ENCODE data around the gene CADM2. TPM values are rescaled to one million over a fixed set of nuclear protein-coding genes. Genes with fewer than 3 reads are reported as not detected.

CADM2 gene
- total and polyA plus RNA-seq, 2 donors from 2014 or later: 0.06 to 0.25 TPM

DNA sequence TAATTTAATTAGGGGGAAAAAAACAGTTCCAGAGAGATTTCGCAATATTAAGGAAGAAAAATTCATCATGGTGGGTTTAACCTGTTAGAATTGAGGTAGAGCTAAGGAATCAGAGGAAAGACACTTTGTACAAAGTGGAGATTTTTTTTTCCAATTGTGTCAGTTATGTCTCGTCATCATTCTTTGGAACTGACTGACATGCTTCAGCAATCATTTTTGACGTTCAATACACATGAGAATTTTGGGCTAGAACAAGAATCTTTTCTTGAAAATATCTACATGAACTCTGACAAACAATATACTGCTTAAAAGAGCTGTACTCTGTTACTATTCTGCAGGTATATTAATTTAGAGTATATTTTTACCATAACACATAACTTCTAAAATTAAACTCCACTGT lies 878.6 kb downstream of the CADM2 start:
- Histone ChIP-seq H3K9ac (ENCODE audit: low read length in 3 of 3) (no peak overlapping the region), H3K36me3 (ENCODE audit: control insufficient read depth in 2 of 3, insufficient read depth in 3 of 3, low read length in 3 of 3) (no peaks in the 10 kb centered on the region), H3K27me3 (ENCODE audit: control insufficient read depth, insufficient read depth, low read length) (no peaks in the 10 kb centered on the region), H3K4me3 (ENCODE audit: low read length in 3 of 3) (no peak overlapping the region), H3K9me3 (ENCODE audit: control insufficient read depth in 2 of 3, insufficient read depth in 1 of 3, low read length in 3 of 3) (no peaks in the 10 kb centered on the region), H3K27ac (ENCODE audit: low read depth in 2 of 2, low read length in 2 of 2) (no peak overlapping the region), H3K4me1 (ENCODE audit: control insufficient read depth in 2 of 3, insufficient read depth in 2 of 3, low read depth in 1 of 3, low read length in 3 of 3) (no peaks in the 10 kb centered on the region)
- no peak for FAIRE-seq
- DNase-seq: no peak
- intact Hi-C loops (cut with DNase I): no loop called here
- TF ChIP-seq, protein P1, sequence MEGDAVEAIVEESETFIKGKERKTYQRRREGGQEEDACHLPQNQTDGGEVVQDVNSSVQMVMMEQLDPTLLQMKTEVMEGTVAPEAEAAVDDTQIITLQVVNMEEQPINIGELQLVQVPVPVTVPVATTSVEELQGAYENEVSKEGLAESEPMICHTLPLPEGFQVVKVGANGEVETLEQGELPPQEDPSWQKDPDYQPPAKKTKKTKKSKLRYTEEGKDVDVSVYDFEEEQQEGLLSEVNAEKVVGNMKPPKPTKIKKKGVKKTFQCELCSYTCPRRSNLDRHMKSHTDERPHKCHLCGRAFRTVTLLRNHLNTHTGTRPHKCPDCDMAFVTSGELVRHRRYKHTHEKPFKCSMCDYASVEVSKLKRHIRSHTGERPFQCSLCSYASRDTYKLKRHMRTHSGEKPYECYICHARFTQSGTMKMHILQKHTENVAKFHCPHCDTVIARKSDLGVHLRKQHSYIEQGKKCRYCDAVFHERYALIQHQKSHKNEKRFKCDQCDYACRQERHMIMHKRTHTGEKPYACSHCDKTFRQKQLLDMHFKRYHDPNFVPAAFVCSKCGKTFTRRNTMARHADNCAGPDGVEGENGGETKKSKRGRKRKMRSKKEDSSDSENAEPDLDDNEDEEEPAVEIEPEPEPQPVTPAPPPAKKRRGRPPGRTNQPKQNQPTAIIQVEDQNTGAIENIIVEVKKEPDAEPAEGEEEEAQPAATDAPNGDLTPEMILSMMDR (IDR thresholded peaks at IDR 0.05; ENCODE audit: borderline replicate concordance, extremely low read depth, insufficient read depth): no peak

DNA sequence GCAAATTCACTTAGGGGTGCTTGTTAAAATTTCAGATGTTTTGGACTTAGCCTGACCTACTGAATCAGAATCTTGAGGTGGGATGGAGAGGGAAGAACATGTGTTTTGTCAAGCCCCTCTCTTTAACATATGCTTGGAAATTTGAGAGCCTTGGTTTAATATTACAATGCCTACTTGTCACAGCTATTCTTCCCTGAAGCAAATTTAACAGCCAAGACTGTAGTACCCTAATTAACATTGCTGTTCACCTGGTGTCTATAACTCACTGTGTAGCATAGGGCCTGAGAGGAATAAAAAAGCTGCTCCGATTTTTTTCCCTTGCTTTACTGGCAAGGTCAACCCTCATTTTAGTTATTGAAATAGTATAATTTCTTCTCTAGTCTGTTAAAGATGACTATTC lies 880.1 kb downstream of the CADM2 start:
- FAIRE-seq (no peak), DNase-seq (peak in 2 of 5 donors; percentile 31 to 49)
- no peaks in the 10 kb centered on the region for H3K9me3 ChIP-seq (ENCODE audit: control insufficient read depth in 2 of 3, insufficient read depth in 1 of 3, low read length in 3 of 3)
- TF ChIP-seq, protein P1 (IDR thresholded peaks at IDR 0.05; ENCODE audit: borderline replicate concordance, extremely low read depth, insufficient read depth): no peak
- no peak overlapping the region for H3K27ac ChIP-seq (ENCODE audit: low read depth in 2 of 2, low read length in 2 of 2)
- H3K9ac ChIP-seq (ENCODE audit: low read length in 3 of 3): no peak overlapping the region
- H3K36me3 ChIP-seq (ENCODE audit: control insufficient read depth in 2 of 3, insufficient read depth in 3 of 3, low read length in 3 of 3): no peaks in the 10 kb centered on the region
- no peaks in the 10 kb centered on the region for H3K27me3 ChIP-seq (ENCODE audit: control insufficient read depth, insufficient read depth, low read length)
- no peaks in the 10 kb centered on the region for H3K4me1 ChIP-seq (ENCODE audit: control insufficient read depth in 2 of 3, insufficient read depth in 2 of 3, low read depth in 1 of 3, low read length in 3 of 3)
- intact Hi-C loops (cut with DNase I): no loop called here
- H3K4me3 ChIP-seq (ENCODE audit: low read length in 3 of 3): no peak overlapping the region

DNA sequence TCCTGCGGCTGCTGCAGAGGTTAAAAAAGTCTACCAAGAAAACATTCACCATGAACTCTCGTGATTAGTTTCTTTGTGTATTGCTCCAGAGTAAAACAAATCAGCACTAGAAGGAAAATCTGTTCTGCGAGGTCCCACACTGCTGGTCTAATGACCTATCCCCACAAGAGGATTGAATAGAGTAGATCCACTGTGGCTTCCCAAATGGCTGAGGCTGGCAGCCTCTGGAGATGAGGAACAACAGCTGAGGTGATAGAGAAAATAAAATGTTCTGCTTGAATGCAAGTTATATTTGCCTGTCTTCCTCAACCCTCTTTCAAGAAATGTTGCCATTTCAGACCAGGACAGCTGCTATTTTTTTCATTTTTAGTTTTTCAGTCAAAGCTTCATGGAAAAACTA lies 883.3 kb downstream of the CADM2 start:
- Histone ChIP-seq H3K4me3 (ENCODE audit: low read length in 3 of 3) (no peak overlapping the region), H3K9me3 (ENCODE audit: control insufficient read depth in 2 of 3, insufficient read depth in 1 of 3, low read length in 3 of 3) (no peaks in the 10 kb centered on the region), H3K36me3 (ENCODE audit: control insufficient read depth in 2 of 3, insufficient read depth in 3 of 3, low read length in 3 of 3) (no peaks in the 10 kb centered on the region), H3K27me3 (ENCODE audit: control insufficient read depth, insufficient read depth, low read length) (no peaks in the 10 kb centered on the region), H3K9ac (ENCODE audit: low read length in 3 of 3) (no peak overlapping the region), H3K4me1 (ENCODE audit: control insufficient read depth in 2 of 3, insufficient read depth in 2 of 3, low read depth in 1 of 3, low read length in 3 of 3) (no peaks in the 10 kb centered on the region), H3K27ac (ENCODE audit: low read depth in 2 of 2, low read length in 2 of 2) (no peak overlapping the region)
- FAIRE-seq (no peak), DNase-seq (no peak)
- TF ChIP-seq, protein P1 (IDR thresholded peaks at IDR 0.05; ENCODE audit: borderline replicate concordance, extremely low read depth, insufficient read depth): no peak
- intact Hi-C loops (cut with DNase I): no loop called here

DNA sequence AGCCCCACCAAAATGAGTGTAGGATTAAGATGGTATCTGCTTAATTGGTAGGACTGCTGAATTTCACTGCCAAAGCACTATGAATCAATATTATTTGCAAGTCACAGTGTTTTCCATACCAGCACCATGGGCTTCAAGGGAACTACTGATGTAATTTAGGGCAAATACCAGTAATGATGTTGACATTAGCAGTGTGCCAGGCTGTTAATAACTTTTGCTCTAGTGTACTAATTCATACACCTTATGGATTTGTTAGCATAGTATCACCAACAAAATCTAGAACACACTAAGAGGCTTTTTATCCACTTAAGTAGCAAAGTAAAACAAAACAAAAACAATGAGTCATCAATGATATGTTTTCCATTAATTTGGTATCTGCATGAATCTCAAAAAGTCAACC lies 888.2 kb downstream of the CADM2 start:
- H3K4me1 ChIP-seq (ENCODE audit: control insufficient read depth in 2 of 3, insufficient read depth in 2 of 3, low read depth in 1 of 3, low read length in 3 of 3): no peaks in the 10 kb centered on the region
- no peak overlapping the region for H3K27ac ChIP-seq (ENCODE audit: low read depth in 2 of 2, low read length in 2 of 2)
- DNase-seq: no peak
- H3K4me3 ChIP-seq (ENCODE audit: low read length in 3 of 3): no peak overlapping the region
- TF ChIP-seq, protein P1 (IDR thresholded peaks at IDR 0.05; ENCODE audit: borderline replicate concordance, extremely low read depth, insufficient read depth): no peak
- intact Hi-C loops (cut with DNase I): no loop called here
- no peak for FAIRE-seq
- no peaks in the 10 kb centered on the region for H3K36me3 ChIP-seq (ENCODE audit: control insufficient read depth in 2 of 3, insufficient read depth in 3 of 3, low read length in 3 of 3)
- no peak overlapping the region for H3K9ac ChIP-seq (ENCODE audit: low read length in 3 of 3)
- H3K27me3 ChIP-seq (ENCODE audit: control insufficient read depth, insufficient read depth, low read length): no peaks in the 10 kb centered on the region
- no peaks in the 10 kb centered on the region for H3K9me3 ChIP-seq (ENCODE audit: control insufficient read depth in 2 of 3, insufficient read depth in 1 of 3, low read length in 3 of 3)

Data from kidney (tissue), 14 donors.